Rectal smooth muscle tissue (tissue), 1 donor: ENCODE data around the gene ACBD3.
A peak's percentile ranks its signal among the peaks of the same experiment; 100 is the strongest.

ENCODE experiments used
- H3K27ac ChIP-seq: one replicate; pipeline ENCODE4 v1.7.0; 2013; ENCODE audit warnings: low read depth, low read length, inconsistent platforms
- H3K27me3 ChIP-seq: one replicate; pipeline ENCODE4 v1.7.0; 2013; ENCODE audit warnings: low read length; ENCODE audit not compliant: control insufficient read depth, insufficient read depth
- H3K36me3 ChIP-seq: one replicate; pipeline ENCODE4 v1.7.0; 2013; ENCODE audit warnings: low read length; ENCODE audit not compliant: control insufficient read depth, insufficient read depth
- H3K4me1 ChIP-seq: one replicate; pipeline ENCODE4 v1.7.0; 2013; ENCODE audit warnings: low read length; ENCODE audit not compliant: control insufficient read depth, insufficient read depth
- H3K4me3 ChIP-seq: one replicate; pipeline ENCODE4 v1.7.0; 2013; ENCODE audit warnings: low read length
- H3K9ac ChIP-seq: one replicate; pipeline ENCODE4 v1.7.0; 2013; ENCODE audit warnings: low read length

Gene ACBD3

GRCh38 chr1:226100436-226101391 is 85.8 kb downstream of the ACBD3 start:
- no peak overlapping the region for H3K27ac ChIP-seq
- H3K9ac ChIP-seq = no peak overlapping the region
- H3K27me3 ChIP-seq = no peaks in the 10 kb centered on the region

DNA sequence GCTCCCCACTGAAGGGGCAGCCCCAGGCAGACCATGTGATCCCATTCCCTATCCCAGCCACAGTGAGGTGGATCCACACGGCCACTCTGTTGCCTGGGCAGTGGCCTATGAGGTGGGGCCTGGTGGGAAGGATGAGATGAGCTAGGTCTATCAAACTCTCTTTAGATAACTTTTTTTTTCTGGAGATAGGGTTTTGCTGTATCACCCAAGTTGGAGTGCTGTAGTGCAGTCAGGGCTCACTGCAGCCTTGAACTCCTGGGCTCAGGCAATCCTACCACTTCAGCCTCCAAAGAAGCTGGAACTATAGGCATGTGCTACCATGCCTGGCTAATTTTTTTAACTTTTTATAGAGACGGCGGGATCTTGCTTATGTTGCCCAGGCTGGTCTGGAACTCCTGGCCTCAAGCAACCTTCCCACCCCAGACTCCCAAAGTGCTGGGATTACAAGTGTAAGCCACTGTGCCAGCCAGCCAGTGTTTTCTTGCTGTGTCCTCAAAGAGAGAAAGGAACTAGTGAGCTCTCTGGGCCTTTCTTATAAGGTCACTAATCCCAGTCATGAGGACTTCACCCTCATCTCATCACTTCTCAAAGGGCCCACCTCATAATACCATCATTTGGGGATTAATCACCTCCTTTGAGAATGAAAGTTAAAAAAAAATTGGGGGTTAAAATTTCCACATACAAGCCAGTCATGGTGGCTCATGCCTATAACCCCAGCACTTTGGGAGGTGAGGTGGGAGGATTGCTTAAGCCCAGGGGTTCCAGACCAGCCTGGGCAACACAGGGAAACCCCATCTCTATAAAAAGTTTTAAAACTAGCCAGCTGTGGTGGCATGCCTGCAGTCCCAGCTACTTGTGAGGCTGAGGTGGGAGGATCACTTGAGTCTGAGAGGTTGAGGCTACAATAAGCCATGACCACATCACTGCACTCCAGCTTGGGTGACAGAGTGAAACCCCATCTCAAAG is 87.4 kb downstream of the ACBD3 start:
- no peaks in the 10 kb centered on the region for H3K27me3 ChIP-seq
- H3K36me3 ChIP-seq = no peaks in the 10 kb centered on the region

More at GRCh38 chr1:226100436-226101391, 85.8 kb downstream of the ACBD3 start:
- Histone ChIP-seq H3K4me1 (no peaks in the 10 kb centered on the region), H3K36me3 (no peaks in the 10 kb centered on the region), H3K4me3 (peak overlapping the region; percentile 69)

GRCh38 chr1:226097866-226098625 is 88.5 kb downstream of the ACBD3 start:
- H3K27ac ChIP-seq = no peak overlapping the region
- H3K4me3 ChIP-seq = no peak overlapping the region
- no peak overlapping the region for H3K9ac ChIP-seq
- H3K36me3 ChIP-seq = no peaks in the 10 kb centered on the region
- no peaks in the 10 kb centered on the region for H3K27me3 ChIP-seq
- H3K4me1 ChIP-seq = no peaks in the 10 kb centered on the region

More for the DNA sequence above, 87.4 kb downstream of the ACBD3 start:
- Histone ChIP-seq H3K27ac (no peak overlapping the region), H3K4me3 (no peak overlapping the region), H3K4me1 (no peaks in the 10 kb centered on the region), H3K9ac (no peak overlapping the region)

DNA sequence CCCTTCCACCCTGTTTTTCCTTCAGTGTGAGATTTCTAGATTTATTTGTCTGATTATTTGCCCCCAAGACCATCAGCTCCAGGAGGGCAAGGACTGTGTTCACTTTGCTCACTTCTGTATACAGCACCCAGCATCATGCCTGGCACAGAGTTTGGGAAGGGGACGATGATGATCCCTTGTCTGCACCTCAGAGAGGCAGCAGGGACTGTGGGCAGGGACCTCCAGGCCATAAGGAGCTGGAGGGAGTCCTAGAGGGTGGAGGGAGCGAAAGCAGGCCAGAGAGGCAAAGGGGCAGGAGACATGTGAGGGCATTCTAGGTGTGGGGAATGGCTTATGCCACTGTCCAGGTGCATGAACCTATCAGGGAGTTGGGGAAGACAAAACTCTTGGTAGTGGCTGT is 91.3 kb downstream of the ACBD3 start:
- H3K4me1 ChIP-seq = no peaks in the 10 kb centered on the region
- no peak overlapping the region for H3K27ac ChIP-seq
- H3K9ac ChIP-seq = no peak overlapping the region
- no peak overlapping the region for H3K4me3 ChIP-seq
- no peaks in the 10 kb centered on the region for H3K36me3 ChIP-seq
- no peaks in the 10 kb centered on the region for H3K27me3 ChIP-seq
